ENCODE results near the gene TRANK1. TPM values are rescaled to one million over a fixed set of nuclear protein-coding genes. Genes with fewer than 3 reads are reported as not detected.
"Not testable (repeated sequence)": the region's sequence is repeated elsewhere in the genome, so short reads cannot be mapped to it uniquely, and the experiment has no call there.

TRANK1 gene
- total RNA-seq, 1 experiment from 2014 or later = 6.3 TPM

- DNase-seq (ENCODE audit: low spot score) = peak; percentile 53
- peaks cover 34% of the 10 kb centered on the region for H3K4me1 ChIP-seq (ENCODE audit: insufficient read depth, low read length, poor library complexity, severe bottlenecking)
- H3K27ac ChIP-seq (ENCODE audit: low read depth, low read length, poor library complexity, severe bottlenecking) = peak overlapping the region; percentile 31
- intact Hi-C loops (cut with micrococcal nuclease; ENCODE audit: unreplicated experiment) = no loop called here
- no TSS peak for BruUV-seq (replicated peaks)
- ChIA-PET POLR2A (ENCODE audit: low non-redundant PET) (no interaction called here), CTCF (interaction anchor here (1.5 kb wide), 1 partner anchor 14 kb away, joined by 3 read pairs; no protein-coding TSS in a partner anchor)
- H3K9me3 ChIP-seq (ENCODE audit: low read depth, low read length, poor library complexity, severe bottlenecking) = no peaks in the 10 kb centered on the region
- no peak for TF ChIP-seq EZH2 (IDR thresholded peaks at IDR 0.05; ENCODE audit: borderline replicate concordance, low read depth, low read length, poor library complexity, severe bottlenecking)
- TF ChIP-seq CTCF (conservative IDR thresholded peaks at IDR 0.05; ENCODE audit: low read depth, low read length) = no peak
- no peak overlapping the region for H3K4me3 ChIP-seq (ENCODE audit: low read depth, low read length, poor library complexity, severe bottlenecking)
- H3K27me3 ChIP-seq (replicated peaks; ENCODE audit: insufficient read depth, low read depth, low read length, poor library complexity) = no peaks in the 10 kb centered on the region
- H3K36me3 ChIP-seq (ENCODE audit: insufficient read depth, low read length, poor library complexity, severe bottlenecking) = no peaks in the 10 kb centered on the region
These were observed 38.2 kb downstream of the TRANK1 start for GRCh38 chr3:36906504-36907149.

- Histone ChIP-seq H3K4me3 (ENCODE audit: low read depth, low read length, poor library complexity, severe bottlenecking) (no peak overlapping the region), H3K4me1 (ENCODE audit: insufficient read depth, low read length, poor library complexity, severe bottlenecking) (peaks cover 34% of the 10 kb centered on the region), H3K36me3 (ENCODE audit: insufficient read depth, low read length, poor library complexity, severe bottlenecking) (no peaks in the 10 kb centered on the region), H3K27me3 (replicated peaks; ENCODE audit: insufficient read depth, low read depth, low read length, poor library complexity) (no peaks in the 10 kb centered on the region), H3K27ac (ENCODE audit: low read depth, low read length, poor library complexity, severe bottlenecking) (no peak overlapping the region), H3K9me3 (ENCODE audit: low read depth, low read length, poor library complexity, severe bottlenecking) (no peaks in the 10 kb centered on the region)
- BruUV-seq (replicated peaks) = no TSS peak
- no peak for TF ChIP-seq CTCF (conservative IDR thresholded peaks at IDR 0.05; ENCODE audit: low read depth, low read length)
- no peak for TF ChIP-seq EZH2 (IDR thresholded peaks at IDR 0.05; ENCODE audit: borderline replicate concordance, low read depth, low read length, poor library complexity, severe bottlenecking)
- DNase-seq (ENCODE audit: low spot score) = no peak
- CTCF ChIA-PET = no interaction called here
- intact Hi-C loops (cut with micrococcal nuclease; ENCODE audit: unreplicated experiment) = no loop called here
- POLR2A ChIA-PET (ENCODE audit: low non-redundant PET) = no interaction called here
These were observed 39.3 kb downstream of the TRANK1 start for GRCh38 chr3:36905545-36905944.

- H3K9me3 ChIP-seq (ENCODE audit: low read depth, low read length, poor library complexity, severe bottlenecking) = no peaks in the 10 kb centered on the region
- TF ChIP-seq CTCF (conservative IDR thresholded peaks at IDR 0.05; ENCODE audit: low read depth, low read length) = peak; percentile 50
- no peak for TF ChIP-seq EZH2 (IDR thresholded peaks at IDR 0.05; ENCODE audit: borderline replicate concordance, low read depth, low read length, poor library complexity, severe bottlenecking)
- no peak overlapping the region for H3K27ac ChIP-seq (ENCODE audit: low read depth, low read length, poor library complexity, severe bottlenecking)
- ChIA-PET POLR2A (ENCODE audit: low non-redundant PET) (no interaction called here), CTCF (interaction anchor here (0.9 kb wide), 1 partner anchor 54 kb away, joined by 4 read pairs; no protein-coding TSS in a partner anchor)
- peaks cover 34% of the 10 kb centered on the region for H3K4me1 ChIP-seq (ENCODE audit: insufficient read depth, low read length, poor library complexity, severe bottlenecking)
- DNase-seq (ENCODE audit: low spot score) = no peak
- BruUV-seq (replicated peaks) = no TSS peak
- intact Hi-C loops (cut with micrococcal nuclease; ENCODE audit: unreplicated experiment) = loop anchor here (5.0 kb wide), 1 partner anchor 53 kb away; no protein-coding TSS in a partner anchor
- no peak overlapping the region for H3K4me3 ChIP-seq (ENCODE audit: low read depth, low read length, poor library complexity, severe bottlenecking)
- no peaks in the 10 kb centered on the region for H3K27me3 ChIP-seq (replicated peaks; ENCODE audit: insufficient read depth, low read depth, low read length, poor library complexity)
- H3K36me3 ChIP-seq (ENCODE audit: insufficient read depth, low read length, poor library complexity, severe bottlenecking) = no peaks in the 10 kb centered on the region
These were observed 40.2 kb downstream of the TRANK1 start for GRCh38 chr3:36904641-36905040.

- H3K36me3 ChIP-seq (ENCODE audit: insufficient read depth, low read length, poor library complexity, severe bottlenecking); BruUV-seq (replicated peaks); POLR2A ChIA-PET (ENCODE audit: low non-redundant PET); DNase-seq (ENCODE audit: low spot score); H3K4me3 ChIP-seq (ENCODE audit: low read depth, low read length, poor library complexity, severe bottlenecking); H3K27me3 ChIP-seq (replicated peaks; ENCODE audit: insufficient read depth, low read depth, low read length, poor library complexity); H3K27ac ChIP-seq (ENCODE audit: low read depth, low read length, poor library complexity, severe bottlenecking); H3K9me3 ChIP-seq (ENCODE audit: low read depth, low read length, poor library complexity, severe bottlenecking): not testable (repeated sequence)
- intact Hi-C loops (cut with micrococcal nuclease; ENCODE audit: unreplicated experiment) = loop anchor here (5.0 kb wide), 1 partner anchor 53 kb away; no protein-coding TSS in a partner anchor
- CTCF ChIA-PET = interaction anchor here (0.9 kb wide), 1 partner anchor 55 kb away, joined by 4 read pairs; no protein-coding TSS in a partner anchor
- H3K4me1 ChIP-seq (ENCODE audit: insufficient read depth, low read length, poor library complexity, severe bottlenecking) = peaks cover 33% of the 10 kb centered on the region
These were observed 40.8 kb downstream of the TRANK1 start for GRCh38 chr3:36904065-36904464.
